Measurements from ENCODE around the gene GABRB1. TPM values are rescaled to one million over a fixed set of nuclear protein-coding genes. Genes with fewer than 3 reads are reported as not detected.
"Not testable (repeated sequence)": the region's sequence is repeated elsewhere in the genome, so short reads cannot be mapped to it uniquely, and the experiment has no call there.

GABRB1 gene
- total RNA-seq, 2 donors from 2014 or later = 0.82 TPM; not detected in 1

DNA sequence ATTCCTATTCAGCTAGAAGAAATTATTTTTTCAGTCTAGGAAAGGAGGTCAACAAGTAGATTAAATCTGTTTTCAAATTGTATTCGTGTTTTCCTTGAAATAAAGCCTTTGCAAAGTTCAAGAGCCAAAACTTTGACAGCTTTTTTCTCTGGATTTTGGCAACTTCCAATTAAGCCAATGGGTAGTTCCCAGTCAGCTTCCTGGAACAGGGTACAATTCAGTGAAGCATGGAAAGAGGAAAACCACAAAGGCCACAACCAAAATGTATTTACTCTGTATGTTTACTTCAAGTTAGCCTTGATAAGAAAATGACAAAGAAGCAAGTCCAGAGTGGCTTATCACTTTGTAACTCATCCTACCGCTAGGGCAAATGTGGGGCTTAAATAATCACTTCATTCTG lies 243.5 kb downstream of the GABRB1 start:
- no peak overlapping the region for H3K9ac ChIP-seq (ENCODE audit: low read depth in 2 of 2, low read length in 2 of 2)
- intact Hi-C loops (cut with DNase I) = no loop called here
- no peak overlapping the region for H3K4me3 ChIP-seq
- H3K9me3 ChIP-seq = no peaks in the 10 kb centered on the region
- H3K27me3 ChIP-seq = no peaks in the 10 kb centered on the region
- no peak for DNase-seq
- H3K36me3 ChIP-seq = no peaks in the 10 kb centered on the region
- no peaks in the 10 kb centered on the region for H3K4me1 ChIP-seq
- H3K27ac ChIP-seq = no peak overlapping the region
- TF ChIP-seq, protein P1, sequence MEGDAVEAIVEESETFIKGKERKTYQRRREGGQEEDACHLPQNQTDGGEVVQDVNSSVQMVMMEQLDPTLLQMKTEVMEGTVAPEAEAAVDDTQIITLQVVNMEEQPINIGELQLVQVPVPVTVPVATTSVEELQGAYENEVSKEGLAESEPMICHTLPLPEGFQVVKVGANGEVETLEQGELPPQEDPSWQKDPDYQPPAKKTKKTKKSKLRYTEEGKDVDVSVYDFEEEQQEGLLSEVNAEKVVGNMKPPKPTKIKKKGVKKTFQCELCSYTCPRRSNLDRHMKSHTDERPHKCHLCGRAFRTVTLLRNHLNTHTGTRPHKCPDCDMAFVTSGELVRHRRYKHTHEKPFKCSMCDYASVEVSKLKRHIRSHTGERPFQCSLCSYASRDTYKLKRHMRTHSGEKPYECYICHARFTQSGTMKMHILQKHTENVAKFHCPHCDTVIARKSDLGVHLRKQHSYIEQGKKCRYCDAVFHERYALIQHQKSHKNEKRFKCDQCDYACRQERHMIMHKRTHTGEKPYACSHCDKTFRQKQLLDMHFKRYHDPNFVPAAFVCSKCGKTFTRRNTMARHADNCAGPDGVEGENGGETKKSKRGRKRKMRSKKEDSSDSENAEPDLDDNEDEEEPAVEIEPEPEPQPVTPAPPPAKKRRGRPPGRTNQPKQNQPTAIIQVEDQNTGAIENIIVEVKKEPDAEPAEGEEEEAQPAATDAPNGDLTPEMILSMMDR (IDR thresholded peaks at IDR 0.05) = no peak

DNA sequence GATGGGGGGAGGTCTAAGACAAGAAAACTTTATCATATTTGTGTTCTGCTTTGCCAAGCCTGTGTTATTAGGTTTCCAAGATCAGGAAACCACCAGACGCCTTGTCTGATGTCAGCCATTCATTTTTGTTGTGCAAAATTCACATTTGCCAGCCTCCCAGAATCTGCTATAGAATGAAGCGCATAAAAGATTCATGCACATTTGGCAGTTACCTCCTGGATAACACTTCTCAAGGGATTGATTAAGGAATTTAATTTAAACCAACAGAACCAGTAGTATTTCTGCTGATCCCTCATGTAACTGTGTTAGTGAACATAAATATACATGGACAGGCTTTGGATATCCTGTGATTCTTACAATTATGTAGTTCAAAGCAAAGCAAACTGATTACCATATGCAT lies 244.2 kb downstream of the GABRB1 start:
- no peak for DNase-seq
- Histone ChIP-seq H3K4me1 (no peaks in the 10 kb centered on the region), H3K36me3 (no peaks in the 10 kb centered on the region), H3K27ac (no peak overlapping the region), H3K9ac (ENCODE audit: low read depth in 2 of 2, low read length in 2 of 2) (no peak overlapping the region), H3K27me3 (no peaks in the 10 kb centered on the region), H3K9me3 (no peaks in the 10 kb centered on the region), H3K4me3 (no peak overlapping the region)
- intact Hi-C loops (cut with DNase I) = no loop called here
- TF ChIP-seq, protein P1 (IDR thresholded peaks at IDR 0.05) = no peak

DNA sequence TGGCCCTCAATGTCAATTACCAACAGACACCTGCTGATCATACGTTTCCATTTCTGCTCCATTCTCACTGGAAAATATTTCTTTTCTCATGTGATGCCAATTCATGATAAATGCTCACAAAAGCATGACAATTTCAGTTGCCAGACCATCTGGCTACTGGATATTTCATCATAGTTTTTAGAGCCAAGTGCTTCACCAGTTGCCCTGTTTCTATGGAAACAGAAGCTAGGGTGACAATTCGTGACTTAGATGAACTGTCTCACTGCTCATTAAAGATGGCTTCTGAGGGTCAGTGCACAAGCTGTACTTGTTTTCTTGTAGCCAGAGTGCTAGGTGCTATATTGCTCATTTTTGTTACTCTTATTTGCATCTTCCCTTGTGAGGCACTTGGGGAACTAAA lies 247.3 kb downstream of the GABRB1 start:
- Histone ChIP-seq H3K9ac (ENCODE audit: low read depth in 2 of 2, low read length in 2 of 2) (no peak overlapping the region), H3K9me3 (no peaks in the 10 kb centered on the region), H3K27ac (no peak overlapping the region), H3K36me3 (no peaks in the 10 kb centered on the region), H3K4me3 (no peak overlapping the region), H3K27me3 (no peaks in the 10 kb centered on the region), H3K4me1 (no peaks in the 10 kb centered on the region)
- TF ChIP-seq, protein P1 (IDR thresholded peaks at IDR 0.05) = no peak
- intact Hi-C loops (cut with DNase I) = no loop called here
- DNase-seq = no peak

DNA sequence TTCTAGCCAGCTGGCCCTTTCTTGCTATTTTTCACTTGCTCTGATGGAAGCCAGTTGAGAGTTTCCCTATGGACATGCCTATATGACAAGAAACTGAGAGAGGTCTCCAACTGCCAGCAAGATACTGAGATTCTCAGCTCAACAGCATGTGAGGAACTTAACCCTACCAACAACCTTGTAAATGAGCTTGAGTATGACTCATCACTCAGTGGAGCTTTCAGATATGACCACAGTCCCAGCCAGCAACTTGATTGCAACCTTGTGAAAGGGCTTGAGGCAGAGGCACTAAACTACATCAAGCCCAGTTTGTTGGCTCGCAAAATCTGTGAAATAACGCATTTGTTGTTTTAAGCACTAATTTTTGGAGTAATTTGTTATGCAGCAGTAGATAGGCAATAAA lies 256.4 kb downstream of the GABRB1 start:
- no peak for DNase-seq
- H3K9ac ChIP-seq (ENCODE audit: low read depth in 2 of 2, low read length in 2 of 2) = no peak overlapping the region
- H3K27ac ChIP-seq = no peak overlapping the region
- H3K27me3 ChIP-seq = no peaks in the 10 kb centered on the region
- TF ChIP-seq, protein P1 (IDR thresholded peaks at IDR 0.05) = no peak
- H3K9me3 ChIP-seq = no peaks in the 10 kb centered on the region
- intact Hi-C loops (cut with DNase I) = no loop called here
- H3K4me3 ChIP-seq = no peak overlapping the region
- H3K36me3 ChIP-seq = no peaks in the 10 kb centered on the region
- H3K4me1 ChIP-seq = no peaks in the 10 kb centered on the region

DNA sequence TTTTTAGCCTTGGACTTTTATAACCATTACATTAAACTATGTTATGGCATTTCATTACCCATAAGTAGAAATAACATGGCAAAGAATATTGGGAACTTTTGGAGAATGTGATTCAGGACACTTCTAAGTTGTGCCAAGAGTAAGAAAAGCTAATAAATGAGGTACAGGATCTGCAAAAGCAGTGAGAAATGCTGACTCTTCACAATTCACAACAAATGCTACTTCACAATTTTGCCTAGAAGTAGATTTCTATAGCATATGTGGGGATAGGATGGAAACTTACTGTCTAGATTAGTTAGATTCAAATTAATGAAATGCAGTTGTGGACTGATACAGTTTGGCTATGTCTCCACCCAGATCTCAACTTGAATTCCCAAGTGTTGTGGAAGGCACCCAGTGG lies 258.4 kb downstream of the GABRB1 start:
- no peaks in the 10 kb centered on the region for H3K36me3 ChIP-seq
- no peaks in the 10 kb centered on the region for H3K9me3 ChIP-seq
- H3K4me3 ChIP-seq = no peak overlapping the region
- no peak overlapping the region for H3K9ac ChIP-seq (ENCODE audit: low read depth in 2 of 2, low read length in 2 of 2)
- DNase-seq = no peak
- TF ChIP-seq, protein P1 (IDR thresholded peaks at IDR 0.05) = no peak
- H3K4me1 ChIP-seq = no peaks in the 10 kb centered on the region
- intact Hi-C loops (cut with DNase I) = no loop called here
- H3K27ac ChIP-seq = no peak overlapping the region
- H3K27me3 ChIP-seq = no peaks in the 10 kb centered on the region

DNA sequence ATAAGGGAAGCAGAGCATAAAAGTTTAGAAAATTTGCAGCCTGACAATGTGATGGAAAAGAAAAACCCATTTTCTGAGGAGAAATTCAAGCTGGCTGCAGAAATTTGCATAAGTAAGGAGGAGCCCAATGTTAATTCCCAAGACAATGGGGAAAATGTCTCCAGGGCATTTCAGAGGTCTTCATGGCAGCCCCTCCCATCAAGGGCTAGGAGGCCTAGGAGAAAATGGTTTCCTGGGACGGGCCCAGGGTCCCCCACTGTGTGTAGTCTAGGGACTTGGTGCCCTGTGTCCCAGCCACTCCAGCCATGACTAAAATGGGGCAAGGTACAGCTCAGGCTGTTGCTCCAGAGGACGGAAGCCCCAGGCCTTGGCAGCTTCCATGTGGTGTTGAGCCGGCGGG lies 259.5 kb downstream of the GABRB1 start:
- H3K27ac ChIP-seq; H3K4me3 ChIP-seq; H3K36me3 ChIP-seq; DNase-seq; intact Hi-C loops (cut with DNase I); H3K27me3 ChIP-seq; H3K9ac ChIP-seq (ENCODE audit: low read depth in 2 of 2, low read length in 2 of 2); H3K9me3 ChIP-seq; H3K4me1 ChIP-seq: not testable (repeated sequence)

All from colonic mucosa (tissue), 4 donors.